Esophagus squamous epithelium (tissue), 5 donors: ENCODE results near the gene RASGRF2. TPM values are rescaled to one million over a fixed set of nuclear protein-coding genes. Genes with fewer than 3 reads are reported as not detected.

ENCODE experiments used
- DNase-seq: peaks from one replicate; lab custom pipeline; 2025; lab: John Stamatoyannopoulos, UW
- H3K27ac ChIP-seq, 4 donors: fragments of 200-600 bp; sonication (generic); one replicate each; pipeline ENCODE4 v1.5.1; 2016 to 2019; ENCODE audit warnings: mild to moderate bottlenecking in 1 of 4
- H3K27me3 ChIP-seq, 4 donors: fragments of 200-600 bp; sonication (generic); 1 replicate in 3 of 4; 2 replicates in 1 of 4; pipeline versions ENCODE4 v1.5.1 to v1.6.0; 2017 to 2021; ENCODE audit warnings: antibody characterized with exemption in 1 of 4
- H3K36me3 ChIP-seq, 3 donors: fragments of 200-600 bp; sonication (generic); one replicate each; pipeline ENCODE4 v1.5.1; 2016 to 2019
- H3K4me1 ChIP-seq, 3 donors: fragments of 200-600 bp; sonication (generic); one replicate each; pipeline ENCODE4 v1.5.1; 2017 to 2019
- H3K4me3 ChIP-seq, 4 donors: fragments of 200-600 bp; sonication (generic); 1 replicate in 3 of 4; 2 replicates in 1 of 4; pipeline ENCODE4 v1.5.1; 2016 to 2019; ENCODE audit warnings: mild to moderate bottlenecking in 2 of 4, moderate library complexity in 1 of 4
- H3K9me3 ChIP-seq, 3 donors: fragments of 200-600 bp; sonication (generic); one replicate each; pipeline ENCODE4 v1.5.1; 2016 to 2019
- POLR2A ChIP-seq, 4 donors: fragments of 450-650 bp; IDR thresholded peaks; one replicate each; pipeline ENCODE4 v1.6.1; 2017; ENCODE audit warnings: antibody characterized with exemption in 4 of 4, mild to moderate bottlenecking in 4 of 4, moderate library complexity in 3 of 4
- WGBS, 2 donors: methylation state at CpG; one replicate each; pipeline ENCODE4 v1.1.5; 2018; 5-methylcytosine and 5-hydroxymethylcytosine counted together
- intact Hi-C: fragments of 100-400 bp; cut with DNase I; formaldehyde crosslinking; loops from one replicate; pipeline ENCODE4 v1.15.0; 2022
- total RNA-seq, 4 donors: library from RNA; depleted of rRNA; stranded (reverse); fragments of >200 nt; gene quantifications; one replicate each; pipeline ENCODE4 v1.1.0, GENCODE V29; 2016
- TF ChIP-seq, protein P1 (sequence below), 6 experiments: fragments of 450-650 bp in 4 of 6; fragments of 200-600 bp in 2 of 6; sonication (generic) in 2 of 6; IDR thresholded peaks; one replicate each; pipeline ENCODE4 v1.5.1; 2016 to 2019; ENCODE audit warnings: antibody characterized with exemption in 6 of 6, mild to moderate bottlenecking in 4 of 6, moderate library complexity in 4 of 6
- donor health status: DM: yes; HTN: yes; CAD: no.

The RASGRF2 gene
- total RNA-seq, 4 donors from 2014 or later: 0.49 to 3.2 (median 0.62) TPM

DNA sequence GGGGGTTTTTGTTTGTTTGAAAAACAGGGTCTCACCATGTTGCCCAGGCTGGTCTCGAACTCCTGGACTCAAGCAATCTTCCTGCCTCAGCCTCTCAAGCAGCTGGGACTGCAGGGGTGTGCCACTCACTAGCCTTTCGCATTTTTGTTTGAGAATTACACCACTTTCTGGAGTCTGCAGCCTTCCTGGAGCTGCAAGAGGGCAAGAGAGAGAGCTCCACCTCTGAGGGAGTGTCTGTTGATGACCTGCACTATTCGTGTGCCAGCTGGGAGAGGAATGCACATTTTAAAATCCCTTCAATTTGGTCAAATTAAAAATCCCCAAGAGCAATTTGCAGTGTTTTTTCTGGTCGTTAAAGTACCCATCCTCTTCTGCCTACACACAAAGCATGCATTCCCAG lies 267.9 kb downstream of the RASGRF2 start:
- 52 to 73% methylated on average over 3 to 4 of the region's 4 CpGs for WGBS, 2 donors
- no peak for DNase-seq

GRCh38 chr5:81230416-81230815 lies 270.3 kb downstream of the RASGRF2 start:
- Histone ChIP-seq H3K9me3 (no peaks in the 10 kb centered on the region), H3K36me3 (no peaks in the 10 kb centered on the region), H3K27me3 (no peaks in the 10 kb centered on the region), H3K4me3 (no peak overlapping the region), H3K4me1 (peaks cover 0 to 21% (median 0%) of the 10 kb centered on the region in 3 donors), H3K27ac (no peak overlapping the region)
- TF ChIP-seq, protein P1, sequence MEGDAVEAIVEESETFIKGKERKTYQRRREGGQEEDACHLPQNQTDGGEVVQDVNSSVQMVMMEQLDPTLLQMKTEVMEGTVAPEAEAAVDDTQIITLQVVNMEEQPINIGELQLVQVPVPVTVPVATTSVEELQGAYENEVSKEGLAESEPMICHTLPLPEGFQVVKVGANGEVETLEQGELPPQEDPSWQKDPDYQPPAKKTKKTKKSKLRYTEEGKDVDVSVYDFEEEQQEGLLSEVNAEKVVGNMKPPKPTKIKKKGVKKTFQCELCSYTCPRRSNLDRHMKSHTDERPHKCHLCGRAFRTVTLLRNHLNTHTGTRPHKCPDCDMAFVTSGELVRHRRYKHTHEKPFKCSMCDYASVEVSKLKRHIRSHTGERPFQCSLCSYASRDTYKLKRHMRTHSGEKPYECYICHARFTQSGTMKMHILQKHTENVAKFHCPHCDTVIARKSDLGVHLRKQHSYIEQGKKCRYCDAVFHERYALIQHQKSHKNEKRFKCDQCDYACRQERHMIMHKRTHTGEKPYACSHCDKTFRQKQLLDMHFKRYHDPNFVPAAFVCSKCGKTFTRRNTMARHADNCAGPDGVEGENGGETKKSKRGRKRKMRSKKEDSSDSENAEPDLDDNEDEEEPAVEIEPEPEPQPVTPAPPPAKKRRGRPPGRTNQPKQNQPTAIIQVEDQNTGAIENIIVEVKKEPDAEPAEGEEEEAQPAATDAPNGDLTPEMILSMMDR (IDR thresholded peaks at IDR 0.05): no peak
- no peak for TF ChIP-seq POLR2A (IDR thresholded peaks at IDR 0.05)
- intact Hi-C loops: no loop called here
- no peak for DNase-seq
- 83 to 85% methylated on average over 8 of the region's 8 CpGs for WGBS, 2 donors

More for the DNA sequence above, 267.9 kb downstream of the RASGRF2 start:
- TF ChIP-seq, protein P1 (IDR thresholded peaks at IDR 0.05): no peak
- TF ChIP-seq POLR2A (IDR thresholded peaks at IDR 0.05): no peak
- no peak overlapping the region for H3K4me3 ChIP-seq
- H3K27me3 ChIP-seq: no peaks in the 10 kb centered on the region
- H3K9me3 ChIP-seq: no peaks in the 10 kb centered on the region
- H3K27ac ChIP-seq: no peak overlapping the region
- H3K4me1 ChIP-seq: peaks cover 0 to 7% (median 0%) of the 10 kb centered on the region in 3 donors
- H3K36me3 ChIP-seq: no peaks in the 10 kb centered on the region
- intact Hi-C loops: no loop called here

GRCh38 chr5:81232464-81233079 lies 272.4 kb downstream of the RASGRF2 start:
- WGBS, 2 donors: 73 to 94% methylated on average over 3 to 5 of the region's 12 CpGs
- peak overlapping the region; percentile 5 to 54 (median 32) for H3K4me3 ChIP-seq
- H3K27ac ChIP-seq: peak overlapping the region in 3 of 4 donors; percentile 41 to 63 (median 57)

DNA sequence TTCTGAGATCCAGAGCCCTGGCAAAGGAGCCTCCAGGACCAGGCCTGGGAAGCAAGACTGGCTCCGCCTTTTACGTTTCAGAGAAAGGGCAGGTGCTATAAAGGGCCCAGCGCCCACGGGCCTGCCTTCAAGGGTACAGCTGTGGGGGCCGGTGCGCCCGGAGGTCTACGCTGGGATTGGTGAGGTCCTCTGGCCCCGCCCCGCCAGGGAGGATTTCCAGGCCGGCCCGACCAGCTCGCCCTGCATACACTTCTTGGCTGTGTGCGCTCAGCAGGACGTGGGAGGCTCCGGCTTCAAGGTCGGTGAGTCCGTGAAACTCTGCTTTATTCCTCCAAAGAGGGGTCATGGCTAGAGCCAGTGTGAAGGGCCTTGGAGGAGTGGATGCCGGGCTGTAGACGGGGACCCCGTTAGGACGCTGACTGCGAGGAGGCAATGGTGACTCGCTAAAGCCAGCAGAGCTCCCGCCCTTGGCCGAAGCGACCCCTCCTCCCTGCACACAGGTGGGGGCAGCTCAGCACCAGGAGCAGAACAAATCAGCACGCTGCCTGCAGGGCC lies 273.0 kb downstream of the RASGRF2 start, which contains the start of gene CKMT2:
Gene CKMT2, plus strand, starts transcription at position 243 of the 555 bp plus-strand sequence. CDS start 17,811 bp downstream, outside the sequence.
- no peaks in the 10 kb centered on the region for H3K9me3 ChIP-seq
- H3K4me1 ChIP-seq: peaks cover 0 to 25% (median 0%) of the 10 kb centered on the region in 3 donors
- DNase-seq: no peak
- no peaks in the 10 kb centered on the region for H3K36me3 ChIP-seq
- peak within 1 kb of the TSS in 3 of 4 donors; percentile 41 to 63 (median 57) for H3K27ac ChIP-seq
- H3K27me3 ChIP-seq: no peaks in the 10 kb centered on the region
- TF ChIP-seq, protein P1 (IDR thresholded peaks at IDR 0.05): no peak
- TF ChIP-seq POLR2A (IDR thresholded peaks at IDR 0.05): no peak
- 5 to 18% methylated on average over 4 to 20 of the region's 28 CpGs for WGBS, 2 donors
- intact Hi-C loops: no loop called here
- H3K4me3 ChIP-seq: peak within 1 kb of the TSS; percentile 5 to 54 (median 32)

More at GRCh38 chr5:81232464-81233079, 272.4 kb downstream of the RASGRF2 start:
- Histone ChIP-seq H3K36me3 (no peaks in the 10 kb centered on the region), H3K9me3 (no peaks in the 10 kb centered on the region), H3K27me3 (no peaks in the 10 kb centered on the region), H3K4me1 (peaks cover 0 to 25% (median 0%) of the 10 kb centered on the region in 3 donors)
- TF ChIP-seq POLR2A (IDR thresholded peaks at IDR 0.05): no peak
- TF ChIP-seq, protein P1 (IDR thresholded peaks at IDR 0.05): no peak
- intact Hi-C loops: no loop called here
- no peak for DNase-seq

DNA sequence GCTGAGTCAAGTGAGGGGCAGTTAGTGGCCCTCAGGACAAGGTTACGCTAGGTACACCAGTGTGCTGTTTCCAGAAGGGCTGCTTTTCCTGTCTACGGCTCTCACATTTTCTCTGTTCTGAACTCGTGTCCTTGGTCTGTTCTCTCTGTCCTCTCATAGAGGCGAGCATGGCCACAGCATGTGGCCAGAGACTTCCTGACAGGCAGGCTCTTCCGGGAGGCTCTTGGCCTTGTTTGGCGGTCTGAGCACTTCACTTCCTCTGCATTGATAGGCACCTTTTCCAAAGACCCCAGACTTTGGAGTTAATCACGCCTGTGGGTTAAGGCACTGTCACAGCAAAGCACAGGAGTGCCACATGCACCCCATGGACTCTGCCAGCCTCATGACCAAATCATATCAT lies 274.1 kb downstream of the RASGRF2 start:
- Histone ChIP-seq H3K4me1 (peaks cover 0 to 25% (median 0%) of the 10 kb centered on the region in 3 donors), H3K27me3 (no peaks in the 10 kb centered on the region), H3K4me3 (no peak overlapping the region), H3K27ac (no peak overlapping the region), H3K36me3 (no peaks in the 10 kb centered on the region), H3K9me3 (no peaks in the 10 kb centered on the region)
- intact Hi-C loops: no loop called here
- TF ChIP-seq, protein P1 (IDR thresholded peaks at IDR 0.05): no peak
- TF ChIP-seq POLR2A (IDR thresholded peaks at IDR 0.05): no peak
- 90 to 94% methylated on average over 6 of the region's 7 CpGs for WGBS, 2 donors
- DNase-seq: no peak
